ENCODE data around the gene SRSF11.

GRCh38 chr1:70204139-70204538 lies 17.0 kb upstream of the SRSF11 start:
- TF ChIP-seq GATA3 (IDR thresholded peaks at IDR 0.05; ENCODE audit: low read depth, low read length) (no peak), GATA2 (IDR thresholded peaks at IDR 0.05; ENCODE audit: low read depth, low read length) (no peak)

All from SH-SY5Y (cell line).